Measurements from ENCODE around the gene CRLF1. TPM values are rescaled to one million over a fixed set of nuclear protein-coding genes. Genes with fewer than 3 reads are reported as not detected.

Gene CRLF1
- total and polyA plus RNA-seq, 2 of the 8 experiments (the other 6 are each of a cell fraction or from before 2014, with no cell fraction given): 7.2 to 10.3 TPM

GRCh38 chr19:18610556-18611326 is 4.1 kb upstream of the CRLF1 start (continued):
- no peak for TF ChIP-seq CHD7 (IDR thresholded peaks at IDR 0.05; ENCODE audit: insufficient replicate concordance, low read length)

All from H1 (cell line).